Mucosa of stomach (tissue), 1 donor: ENCODE results near the gene RHEB.

Source experiments
- H3K27me3 ChIP-seq: one replicate; pipeline ENCODE4 v1.7.0; 2013; ENCODE audit warnings: mild to moderate bottlenecking, low read length; ENCODE audit not compliant: control insufficient read depth, insufficient read depth
- H3K36me3 ChIP-seq: one replicate; pipeline ENCODE4 v1.7.0; 2013; ENCODE audit warnings: low read length; ENCODE audit not compliant: control insufficient read depth, insufficient read depth
- H3K4me1 ChIP-seq: one replicate; pipeline ENCODE4 v1.7.0; 2013; ENCODE audit warnings: mild to moderate bottlenecking, low read length; ENCODE audit not compliant: control insufficient read depth, insufficient read depth
- H3K4me3 ChIP-seq: one replicate; pipeline ENCODE4 v1.7.0; 2013; ENCODE audit warnings: low read length
- H3K9ac ChIP-seq: one replicate; pipeline ENCODE4 v1.7.0; 2013; ENCODE audit warnings: mild to moderate bottlenecking, low read length, moderate library complexity
- H3K9me3 ChIP-seq: one replicate; pipeline ENCODE4 v1.7.0; 2013; ENCODE audit warnings: mild to moderate bottlenecking, low read length, moderate library complexity; ENCODE audit not compliant: control insufficient read depth
- donor health status: Pancreatic carcinoma.

RHEB gene

DNA sequence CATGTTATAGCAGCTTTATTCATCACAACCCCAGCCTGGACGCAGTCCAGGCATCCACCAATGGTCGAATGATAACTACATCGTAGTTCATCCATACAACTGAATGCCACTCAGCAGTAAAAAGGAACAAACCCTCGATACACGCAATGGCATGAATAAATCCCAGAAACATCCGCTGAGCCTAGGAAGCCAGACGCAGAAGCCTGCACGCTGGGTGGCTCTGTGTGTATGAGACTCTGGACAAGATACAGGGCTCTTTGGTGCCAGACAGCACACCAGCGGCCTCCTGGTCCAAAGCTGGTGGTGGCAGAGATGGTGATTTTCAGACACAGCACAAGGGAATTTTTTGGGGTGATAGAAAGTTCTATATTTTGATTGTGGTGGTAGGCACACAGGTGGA, 69.7 kb downstream of the RHEB start:
- Histone ChIP-seq H3K9ac (no peak overlapping the region), H3K4me3 (no peak overlapping the region), H3K4me1 (peaks cover 3% of the 10 kb centered on the region), H3K9me3 (no peaks in the 10 kb centered on the region), H3K36me3 (no peaks in the 10 kb centered on the region), H3K27me3 (peaks cover 12% of the 10 kb centered on the region)

DNA sequence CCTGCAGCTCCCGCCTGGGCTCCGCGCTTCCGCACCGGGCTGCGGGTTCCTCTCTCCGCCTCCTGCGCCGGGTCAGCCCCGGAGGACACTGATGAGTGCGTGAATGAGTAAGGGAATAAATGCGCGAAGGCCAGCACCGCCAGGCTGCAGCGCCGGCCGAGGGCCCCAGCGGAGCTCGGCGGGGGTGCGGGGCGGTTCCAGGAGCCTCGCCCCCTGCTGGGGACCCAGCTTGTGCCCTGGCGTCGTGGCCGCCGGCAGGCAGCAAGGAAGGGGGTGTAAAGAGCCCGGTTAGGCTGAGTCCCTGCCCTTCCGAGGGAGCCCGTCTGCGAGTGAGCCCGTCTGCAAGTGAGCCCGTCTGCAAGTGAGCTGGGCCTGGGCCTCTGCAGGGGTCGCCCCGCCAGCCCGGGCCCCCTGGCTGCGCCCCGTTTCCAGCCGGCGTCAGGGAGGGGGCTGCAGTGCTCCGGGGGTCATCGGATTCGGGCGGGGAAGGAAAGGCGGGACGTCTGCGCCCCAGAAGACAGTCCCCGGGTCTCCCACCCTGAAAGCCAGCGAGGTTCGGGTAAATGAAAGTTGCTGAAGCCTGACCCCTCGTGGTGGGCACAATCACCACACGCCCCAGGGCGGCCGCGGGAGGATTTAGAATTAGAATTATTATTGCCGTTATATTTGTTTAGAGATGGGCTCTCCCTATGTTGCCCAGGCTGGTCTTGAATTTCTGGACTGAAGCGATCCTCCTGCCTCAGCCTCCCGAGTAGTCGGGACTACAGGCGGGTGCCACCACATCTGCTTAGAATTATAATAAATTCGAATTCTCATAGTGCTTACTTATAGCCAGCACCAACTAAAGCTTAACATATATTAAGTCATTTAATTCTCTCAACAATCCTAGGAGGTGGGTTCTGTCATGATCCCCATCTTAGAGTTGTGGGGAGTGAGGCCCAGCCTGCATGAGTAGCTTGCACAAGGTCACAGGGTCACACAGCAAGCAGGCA, 71.1 kb downstream of the RHEB start:
- Histone ChIP-seq H3K4me3 (no peak overlapping the region), H3K36me3 (no peaks in the 10 kb centered on the region), H3K9ac (peak overlapping the region; percentile 72), H3K9me3 (no peaks in the 10 kb centered on the region), H3K4me1 (peaks cover 3% of the 10 kb centered on the region), H3K27me3 (peaks cover 12% of the 10 kb centered on the region)

DNA sequence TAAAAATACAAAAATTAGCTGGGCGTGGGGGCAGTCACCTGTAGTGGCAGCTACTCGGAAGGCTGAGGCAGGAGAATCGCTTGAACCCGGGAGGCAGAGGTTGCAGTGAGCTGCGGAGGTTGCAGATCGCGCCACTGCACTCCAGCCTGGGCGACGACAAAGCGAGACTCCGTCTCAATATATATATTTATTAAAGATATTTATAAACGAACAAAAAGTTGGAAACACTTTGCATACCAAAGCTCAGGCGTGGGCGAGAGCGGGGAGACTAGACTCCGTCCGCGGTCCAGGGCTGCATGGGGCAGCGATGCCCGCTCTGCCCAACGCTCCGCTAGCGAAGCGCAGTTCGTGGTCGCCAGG, 71.8 kb downstream of the RHEB start:
- Histone ChIP-seq H3K9me3 (no peaks in the 10 kb centered on the region), H3K36me3 (no peaks in the 10 kb centered on the region), H3K4me3 (no peak overlapping the region), H3K9ac (peak overlapping the region; percentile 72), H3K4me1 (peaks cover 3% of the 10 kb centered on the region), H3K27me3 (peaks cover 12% of the 10 kb centered on the region)

DNA sequence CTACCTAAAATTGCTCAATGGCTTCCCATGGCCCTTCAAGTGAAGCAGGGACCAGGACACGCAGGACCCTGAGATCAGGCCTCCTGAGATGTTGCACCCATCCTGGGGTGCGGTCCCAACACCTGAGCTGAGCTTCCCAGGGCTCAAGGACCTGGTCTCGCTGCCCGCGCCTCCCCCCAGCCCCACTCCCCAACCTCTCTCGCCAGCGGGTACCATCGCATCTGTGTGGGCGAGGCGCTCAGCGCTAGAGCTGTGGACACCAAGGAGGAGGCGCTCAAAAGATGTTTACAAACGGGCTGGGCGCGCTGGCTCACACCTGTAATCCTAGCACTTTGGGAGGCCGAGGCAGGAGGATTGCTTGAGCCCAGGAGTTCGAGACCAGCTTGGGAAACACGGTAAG, 72.4 kb downstream of the RHEB start:
- H3K4me1 ChIP-seq = peaks cover 3% of the 10 kb centered on the region
- H3K27me3 ChIP-seq = peaks cover 12% of the 10 kb centered on the region
- H3K4me3 ChIP-seq = no peak overlapping the region
- H3K36me3 ChIP-seq = no peaks in the 10 kb centered on the region
- no peaks in the 10 kb centered on the region for H3K9me3 ChIP-seq
- no peak overlapping the region for H3K9ac ChIP-seq

GRCh38 chr7:151446412-151446811, 73.3 kb downstream of the RHEB start:
- no peaks in the 10 kb centered on the region for H3K36me3 ChIP-seq
- peaks cover 3% of the 10 kb centered on the region for H3K4me1 ChIP-seq
- H3K27me3 ChIP-seq = peaks cover 9% of the 10 kb centered on the region
- H3K4me3 ChIP-seq = no peak overlapping the region
- no peak overlapping the region for H3K9ac ChIP-seq
- no peaks in the 10 kb centered on the region for H3K9me3 ChIP-seq

DNA sequence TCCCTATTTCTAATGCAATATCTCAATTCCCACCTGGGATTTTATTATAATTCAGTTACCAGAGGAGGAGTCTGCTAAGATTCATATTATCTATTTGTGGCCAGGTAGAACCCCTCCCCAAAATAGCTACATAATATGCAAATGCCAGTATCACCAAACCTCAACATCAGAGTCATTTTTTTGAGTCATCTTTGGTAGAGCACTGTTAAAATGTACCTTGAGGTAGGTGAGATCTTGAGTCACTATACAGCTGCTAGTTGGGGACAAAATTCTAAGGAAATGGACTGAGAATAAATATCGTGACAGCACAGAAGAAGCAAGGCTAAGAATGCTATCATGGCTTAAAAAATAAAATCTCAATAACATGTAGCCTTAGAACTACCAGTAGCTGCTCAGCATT, 75.1 kb downstream of the RHEB start:
- Histone ChIP-seq H3K4me1 (peaks cover 7% of the 10 kb centered on the region), H3K9me3 (no peaks in the 10 kb centered on the region), H3K36me3 (no peaks in the 10 kb centered on the region), H3K4me3 (no peak overlapping the region), H3K9ac (no peak overlapping the region), H3K27me3 (peaks cover 20% of the 10 kb centered on the region)

GRCh38 chr7:151442776-151443496, 76.8 kb downstream of the RHEB start:
- Histone ChIP-seq H3K36me3 (no peaks in the 10 kb centered on the region), H3K4me3 (no peak overlapping the region), H3K9me3 (no peaks in the 10 kb centered on the region), H3K27me3 (peaks cover 35% of the 10 kb centered on the region), H3K4me1 (peaks cover 4% of the 10 kb centered on the region), H3K9ac (no peak overlapping the region)

DNA sequence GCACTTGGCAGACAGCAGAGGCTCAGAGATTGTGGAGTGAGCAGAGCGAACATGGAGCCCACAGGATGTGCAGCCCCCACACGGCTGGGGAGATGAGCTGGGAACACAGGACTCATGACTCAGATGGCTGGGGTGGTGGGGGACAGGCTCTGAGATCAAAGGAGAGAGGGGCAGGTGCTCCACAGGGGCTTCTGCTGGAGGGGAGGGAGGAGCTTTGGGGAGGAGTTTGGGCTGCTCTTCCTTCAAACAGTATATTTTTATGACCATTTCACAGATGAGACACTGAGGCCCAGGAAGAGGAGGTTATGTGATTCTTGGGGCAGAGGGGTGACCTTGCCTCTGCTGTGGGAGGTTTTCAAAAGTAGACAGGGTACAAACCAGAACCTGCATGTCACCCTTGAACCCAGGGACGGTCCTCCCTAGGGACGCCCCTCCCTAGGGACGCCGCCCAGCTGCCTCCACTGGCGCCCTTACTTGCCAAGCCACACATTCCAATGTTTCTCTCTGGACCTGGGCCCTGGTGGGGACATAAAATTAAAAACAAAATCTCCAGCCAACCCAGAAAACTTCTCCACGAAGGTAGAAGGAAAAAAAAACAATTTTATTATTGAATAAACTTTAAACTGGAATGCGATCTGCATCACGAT, 78.8 kb downstream of the RHEB start:
- H3K4me3 ChIP-seq = no peak overlapping the region

DNA sequence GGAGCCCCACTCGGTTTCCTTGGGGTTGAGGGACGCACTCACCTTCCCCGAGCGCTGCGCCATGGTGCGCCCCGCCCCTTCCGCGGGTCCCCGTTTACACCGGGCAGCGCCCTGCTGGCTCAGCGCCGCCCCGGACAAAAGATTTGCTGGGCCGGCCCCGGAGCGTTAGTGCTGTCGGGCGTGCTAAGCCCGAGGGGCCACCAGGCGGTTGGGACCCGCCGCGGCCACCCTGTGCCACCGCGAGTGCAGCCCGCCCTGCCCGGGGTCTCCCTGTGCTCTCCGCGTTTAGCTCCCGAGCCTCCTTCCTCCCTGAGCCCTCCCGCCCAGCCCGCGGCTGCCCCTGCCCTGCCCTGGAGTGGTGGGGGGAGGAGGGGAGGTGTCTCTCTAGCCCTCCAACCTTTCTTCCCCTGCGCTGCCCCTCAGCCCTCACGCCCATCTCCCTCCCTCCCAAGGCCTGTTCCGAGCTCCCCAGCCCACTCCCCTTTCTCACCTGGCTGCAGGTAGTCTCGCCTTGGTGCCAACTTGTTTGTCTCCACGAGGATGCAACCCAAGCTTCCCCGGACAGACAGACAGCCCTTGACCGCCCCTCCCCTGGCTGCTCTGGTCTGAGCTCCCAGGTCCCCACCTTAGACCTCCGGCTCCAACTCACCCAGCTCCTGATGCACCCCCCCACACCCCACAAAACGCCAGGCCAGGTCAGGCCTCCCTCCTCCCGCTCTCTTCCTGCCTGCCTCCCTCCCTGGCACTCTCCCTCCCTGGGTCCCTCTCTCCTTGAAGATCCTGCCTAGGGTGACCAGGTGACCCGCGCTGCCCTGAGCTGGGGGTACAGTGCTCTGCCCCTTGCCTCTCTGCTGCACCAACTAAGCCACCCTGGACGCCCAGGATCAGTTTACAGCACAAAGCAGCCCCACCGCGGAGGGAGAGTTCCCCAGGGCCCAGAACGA, 79.6 kb downstream of the RHEB start, which contains the start of gene CRYGN:
CRYGN (minus strand) TSS at position 287 of the 944 bp plus-strand sequence; CDS start at position 63, 224 bp downstream.
- no peak within 1 kb of the TSS for H3K4me3 ChIP-seq
- H3K4me1 ChIP-seq = peaks cover 4% of the 10 kb centered on the region
- no peaks in the 10 kb centered on the region for H3K36me3 ChIP-seq
- H3K9me3 ChIP-seq = no peaks in the 10 kb centered on the region
- peaks cover 31% of the 10 kb centered on the region for H3K27me3 ChIP-seq
- H3K9ac ChIP-seq = no peak within 1 kb of the TSS

More for the DNA sequence above, 78.8 kb downstream of the RHEB start:
- Histone ChIP-seq H3K9ac (no peak overlapping the region), H3K4me1 (peaks cover 4% of the 10 kb centered on the region), H3K9me3 (no peaks in the 10 kb centered on the region), H3K27me3 (peaks cover 31% of the 10 kb centered on the region), H3K36me3 (no peaks in the 10 kb centered on the region)

DNA sequence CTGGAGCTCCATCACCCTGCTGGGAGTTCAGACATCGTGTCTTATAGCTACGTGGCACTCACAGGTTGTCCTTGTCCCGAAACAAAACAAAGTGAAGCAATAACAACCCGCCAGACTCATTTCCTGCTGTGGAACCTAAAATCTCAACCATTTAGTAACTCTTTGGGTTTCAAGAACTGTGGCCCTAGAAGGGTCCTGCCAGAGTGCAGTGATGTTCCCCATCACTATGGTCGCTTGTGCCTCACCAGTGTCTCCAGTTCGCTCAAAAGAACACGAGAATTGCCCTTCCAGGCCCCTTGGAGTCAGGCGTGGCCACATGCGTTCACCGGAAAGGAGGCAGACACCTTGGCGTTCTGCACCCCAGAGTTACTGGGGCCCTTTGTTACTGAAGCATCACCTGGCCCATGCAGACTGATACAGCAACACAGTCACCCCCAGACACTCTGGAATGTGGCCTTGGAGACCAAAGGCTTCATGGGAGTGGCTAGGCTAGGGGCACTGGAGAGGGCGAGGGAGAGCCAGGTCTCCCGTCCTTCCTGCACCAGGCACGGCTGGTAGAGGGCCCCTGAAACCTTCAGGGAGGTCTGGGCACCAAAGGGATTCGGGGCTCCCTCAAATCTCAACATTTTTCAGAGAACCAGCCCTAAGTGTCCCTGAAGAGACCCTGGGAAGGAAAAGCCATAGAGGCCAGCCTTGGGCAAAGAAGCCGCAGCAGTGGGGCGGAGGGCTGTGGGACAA, 80.7 kb downstream of the RHEB start:
- no peak overlapping the region for H3K4me3 ChIP-seq
- peaks cover 31% of the 10 kb centered on the region for H3K27me3 ChIP-seq
- no peaks in the 10 kb centered on the region for H3K36me3 ChIP-seq
- H3K9ac ChIP-seq = no peak overlapping the region
- H3K4me1 ChIP-seq = peaks cover 4% of the 10 kb centered on the region
- H3K9me3 ChIP-seq = no peaks in the 10 kb centered on the region
